Activated CD4-positive, alpha-beta T cell treated with anti-CD3 and anti-CD28 coated beads for 4 hours (primary cell): ENCODE results near the gene SIM1.

ENCODE experiments used
- DNase-seq, 2 donors: peaks; one replicate each; pipeline ENCODE4 v3.0.0-alpha.2; 2020

The SIM1 gene

GRCh38 chr6:100470422-100471120 is 5.8 kb upstream of the SIM1 start:
- no peak for DNase-seq

DNA sequence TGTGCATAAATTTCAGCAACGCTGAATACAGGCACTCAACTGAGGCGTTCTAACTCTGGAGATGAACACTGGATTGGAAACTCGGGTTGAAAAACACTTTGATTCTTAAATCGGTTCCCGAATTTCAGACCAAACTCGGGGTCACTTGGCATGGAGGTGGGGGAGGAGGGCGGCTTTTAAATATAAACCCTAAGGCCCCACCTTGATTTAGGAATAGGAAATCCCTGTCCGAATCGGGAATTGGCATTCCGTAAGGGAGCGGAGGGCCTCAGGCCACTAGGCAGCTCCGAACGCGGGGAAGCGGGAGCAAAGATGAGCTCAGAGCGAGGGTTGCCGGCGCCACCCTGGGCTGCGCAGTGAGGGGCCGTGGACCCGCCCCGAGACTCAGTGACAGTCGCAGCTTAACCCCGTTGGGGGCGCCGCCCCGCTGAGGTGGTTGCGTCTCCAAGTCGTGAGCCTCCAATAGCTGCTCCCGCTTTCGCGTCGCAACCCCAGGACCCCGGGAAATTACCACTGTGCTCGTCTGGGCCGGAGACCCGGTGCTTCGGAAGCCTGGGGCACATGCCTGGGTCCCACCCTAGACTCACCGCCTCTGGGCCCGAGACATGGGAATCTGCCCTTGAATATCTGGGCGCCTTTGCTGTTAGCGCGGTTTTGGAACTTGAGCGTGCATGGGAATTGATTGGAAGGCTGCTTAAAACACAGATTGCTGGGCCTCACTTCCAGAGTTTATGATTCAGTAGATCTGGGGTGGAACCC is 4.6 kb upstream of the SIM1 start:
- DNase-seq, result no peak

- no peak for DNase-seq
These were observed 3.4 kb upstream of the SIM1 start for GRCh38 chr6:100468016-100468622.

GRCh38 chr6:100467129-100468015 is 2.7 kb upstream of the SIM1 start:
- no peak for DNase-seq

DNA sequence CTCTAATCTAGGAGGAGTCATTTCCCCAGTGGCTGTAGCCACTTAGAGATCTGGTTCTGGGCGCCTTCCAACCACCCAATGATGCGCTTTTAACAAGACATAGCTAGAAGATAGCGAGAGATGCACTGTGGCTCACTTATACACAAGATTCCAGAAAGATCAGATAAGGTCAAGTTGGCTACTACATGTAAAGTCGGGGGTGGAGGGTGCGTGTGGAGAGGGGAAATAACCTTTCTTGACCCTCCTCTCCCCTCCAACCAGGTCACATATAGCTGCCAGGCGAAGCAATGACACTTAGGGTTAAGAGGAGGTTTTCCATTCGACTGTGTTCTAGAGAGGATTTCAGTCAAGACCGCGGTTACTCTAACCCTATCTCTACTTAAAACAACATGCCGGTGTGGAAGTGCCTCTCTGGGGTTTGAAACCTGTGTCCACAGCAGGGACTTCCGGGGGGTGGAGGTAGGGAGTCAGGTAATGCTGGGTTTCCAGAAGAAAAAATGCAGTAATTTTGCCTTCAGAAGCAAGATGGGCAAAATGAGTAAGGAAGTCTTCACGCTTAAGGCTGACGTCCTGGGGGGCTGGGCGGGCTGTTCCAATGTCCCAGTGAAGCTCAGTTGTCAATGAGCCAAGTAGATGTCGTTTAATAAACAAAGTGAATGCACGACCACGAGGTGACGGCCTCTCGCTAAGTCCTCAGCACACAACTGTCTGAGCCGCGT is 1.8 kb upstream of the SIM1 start:
- DNase-seq, result no peak

GRCh38 chr6:100465701-100466409 is 1.1 kb upstream of the SIM1 start:
- no peak for DNase-seq

- no peak for DNase-seq
These were observed 414 bp downstream of the SIM1 start for GRCh38 chr6:100464162-100464851.

GRCh38 chr6:100463630-100464161 is 1.0 kb downstream of the SIM1 start:
- no peak for DNase-seq

DNA sequence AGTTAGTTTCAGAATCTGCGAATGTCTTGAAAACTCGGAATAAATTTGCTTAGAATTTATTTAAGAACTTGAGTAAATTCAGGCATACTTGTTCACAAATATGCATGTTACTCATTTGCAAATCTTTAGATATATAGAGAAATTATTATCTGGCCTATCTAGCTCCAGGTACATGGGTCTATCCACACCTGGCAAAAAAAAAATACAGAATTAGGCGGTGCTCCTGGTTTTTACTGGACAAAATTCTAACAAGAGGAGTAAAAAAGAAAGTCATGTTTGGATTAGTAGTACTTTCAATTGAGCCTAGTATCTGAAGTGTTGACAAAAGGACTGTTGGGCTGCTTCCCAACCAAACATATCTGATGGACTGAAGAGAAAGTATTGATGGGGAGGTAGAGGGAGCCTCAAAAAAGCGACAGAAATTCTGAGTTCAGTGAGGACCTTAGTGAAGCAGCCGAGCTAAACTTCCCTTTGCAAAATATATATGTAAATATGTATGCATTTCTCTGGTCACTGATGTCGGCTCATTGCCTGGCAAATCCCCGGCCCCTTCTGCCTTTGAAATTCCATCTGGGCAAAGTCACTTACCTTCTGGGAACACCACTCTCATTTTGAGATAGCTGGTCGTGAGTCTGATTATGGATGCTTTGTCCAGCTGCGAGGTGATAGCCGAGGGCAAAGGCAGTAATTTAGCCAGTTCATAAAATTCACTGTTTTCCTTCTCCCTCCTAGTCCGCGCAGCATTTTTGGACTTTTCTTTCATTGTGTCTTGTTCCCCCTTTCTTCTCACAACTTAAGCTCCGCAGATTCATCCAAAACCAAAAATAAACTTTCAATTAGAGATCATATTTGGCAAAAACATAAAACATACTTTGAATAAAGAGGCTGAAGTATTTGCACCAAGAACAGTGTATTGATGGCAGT is 1.8 kb downstream of the SIM1 start:
- no peak for DNase-seq

GRCh38 chr6:100461917-100462705 is 2.6 kb downstream of the SIM1 start:
- DNase-seq, result no peak

- no peak for DNase-seq
These were observed 3.3 kb downstream of the SIM1 start for GRCh38 chr6:100461278-100461916.

- DNase-seq, result no peak
These were observed 4.0 kb downstream of the SIM1 start for GRCh38 chr6:100460650-100461204.

- no peak for DNase-seq
These were observed 5.0 kb downstream of the SIM1 start for GRCh38 chr6:100459592-100460184.

- DNase-seq, result no peak
These were observed 5.7 kb downstream of the SIM1 start for GRCh38 chr6:100458841-100459591.

- no peak for DNase-seq
These were observed 7.3 kb downstream of the SIM1 start for GRCh38 chr6:100457311-100457990.

DNA sequence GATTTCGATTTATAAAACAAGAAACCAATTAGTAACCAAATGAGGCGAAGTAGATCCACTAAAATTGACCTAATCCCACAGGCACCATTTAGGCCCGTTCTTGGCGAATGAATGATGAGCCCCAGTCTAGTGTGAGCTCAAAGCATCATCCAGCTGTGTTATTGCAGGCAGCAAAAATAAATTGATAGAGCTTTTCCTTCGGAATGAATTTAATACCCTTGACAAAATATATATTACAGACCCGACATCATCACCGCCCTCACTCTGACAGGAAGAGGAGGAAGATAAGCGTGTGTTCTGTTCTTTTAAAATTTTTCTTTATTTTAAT is 7.8 kb downstream of the SIM1 start:
- DNase-seq, result no peak
